Measurements from ENCODE around the gene RAPGEF4. TPM values are rescaled to one million over a fixed set of nuclear protein-coding genes. Genes with fewer than 3 reads are reported as not detected.

The RAPGEF4 gene
- total RNA-seq, 1 experiment from 2014 or later, result 2.2 TPM

DNA sequence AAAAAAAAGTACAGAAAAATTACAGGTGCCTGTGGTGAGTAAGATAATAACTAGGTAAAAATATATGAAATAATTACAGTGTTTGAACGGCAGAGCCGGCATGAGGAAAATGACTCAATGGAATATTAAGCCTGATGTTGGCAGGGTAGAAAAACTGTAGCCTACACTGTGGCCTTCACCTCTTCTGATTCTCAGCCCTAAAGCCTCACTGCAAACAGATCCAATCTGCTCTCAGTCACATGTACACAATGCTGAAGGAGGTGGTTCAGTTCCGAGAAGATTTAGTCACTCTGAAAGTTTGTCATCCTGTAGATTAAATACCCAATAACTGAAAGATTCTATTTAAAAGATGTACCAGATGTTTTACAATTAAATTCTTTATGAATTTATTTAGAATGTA, 273.1 kb downstream of the RAPGEF4 start (continued):
- TF ChIP-seq, protein P1, sequence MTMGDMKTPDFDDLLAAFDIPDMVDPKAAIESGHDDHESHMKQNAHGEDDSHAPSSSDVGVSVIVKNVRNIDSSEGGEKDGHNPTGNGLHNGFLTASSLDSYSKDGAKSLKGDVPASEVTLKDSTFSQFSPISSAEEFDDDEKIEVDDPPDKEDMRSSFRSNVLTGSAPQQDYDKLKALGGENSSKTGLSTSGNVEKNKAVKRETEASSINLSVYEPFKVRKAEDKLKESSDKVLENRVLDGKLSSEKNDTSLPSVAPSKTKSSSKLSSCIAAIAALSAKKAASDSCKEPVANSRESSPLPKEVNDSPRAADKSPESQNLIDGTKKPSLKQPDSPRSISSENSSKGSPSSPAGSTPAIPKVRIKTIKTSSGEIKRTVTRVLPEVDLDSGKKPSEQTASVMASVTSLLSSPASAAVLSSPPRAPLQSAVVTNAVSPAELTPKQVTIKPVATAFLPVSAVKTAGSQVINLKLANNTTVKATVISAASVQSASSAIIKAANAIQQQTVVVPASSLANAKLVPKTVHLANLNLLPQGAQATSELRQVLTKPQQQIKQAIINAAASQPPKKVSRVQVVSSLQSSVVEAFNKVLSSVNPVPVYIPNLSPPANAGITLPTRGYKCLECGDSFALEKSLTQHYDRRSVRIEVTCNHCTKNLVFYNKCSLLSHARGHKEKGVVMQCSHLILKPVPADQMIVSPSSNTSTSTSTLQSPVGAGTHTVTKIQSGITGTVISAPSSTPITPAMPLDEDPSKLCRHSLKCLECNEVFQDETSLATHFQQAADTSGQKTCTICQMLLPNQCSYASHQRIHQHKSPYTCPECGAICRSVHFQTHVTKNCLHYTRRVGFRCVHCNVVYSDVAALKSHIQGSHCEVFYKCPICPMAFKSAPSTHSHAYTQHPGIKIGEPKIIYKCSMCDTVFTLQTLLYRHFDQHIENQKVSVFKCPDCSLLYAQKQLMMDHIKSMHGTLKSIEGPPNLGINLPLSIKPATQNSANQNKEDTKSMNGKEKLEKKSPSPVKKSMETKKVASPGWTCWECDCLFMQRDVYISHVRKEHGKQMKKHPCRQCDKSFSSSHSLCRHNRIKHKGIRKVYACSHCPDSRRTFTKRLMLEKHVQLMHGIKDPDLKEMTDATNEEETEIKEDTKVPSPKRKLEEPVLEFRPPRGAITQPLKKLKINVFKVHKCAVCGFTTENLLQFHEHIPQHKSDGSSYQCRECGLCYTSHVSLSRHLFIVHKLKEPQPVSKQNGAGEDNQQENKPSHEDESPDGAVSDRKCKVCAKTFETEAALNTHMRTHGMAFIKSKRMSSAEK (CRISPR knock-in tag; IDR thresholded peaks at IDR 0.05; ENCODE audit: borderline replicate concordance), result no peak
- TF ChIP-seq ZNF263 (CRISPR knock-in tag; IDR thresholded peaks at IDR 0.05; ENCODE audit: low read depth), result no peak

DNA sequence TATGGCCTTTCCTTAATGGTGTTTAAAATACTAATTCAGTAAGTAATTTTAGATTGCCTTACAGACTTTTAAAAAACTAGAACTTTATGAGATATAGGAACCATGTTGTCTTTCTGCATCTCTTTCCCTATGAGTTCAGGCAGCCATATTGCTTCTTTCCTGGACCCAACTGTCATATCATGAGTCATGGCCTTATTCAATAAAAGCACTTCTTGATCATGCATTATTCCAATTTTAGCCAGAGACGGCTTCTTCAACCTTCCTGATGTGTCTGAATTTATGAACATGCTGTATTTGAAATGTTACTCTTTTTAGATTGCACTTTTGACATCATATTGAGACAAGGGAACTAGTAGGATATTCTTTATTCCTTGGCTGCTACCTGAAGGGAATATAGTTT, 274.6 kb downstream of the RAPGEF4 start:
- H3K4me1 Mint-ChIP-seq, result 0 out of 2 replicates have a peak, but pooled peaks cover 3% of the 10 kb centered on the region
- H3K27me3 Mint-ChIP-seq (ENCODE audit: low read depth), result no peaks in the 10 kb centered on the region
- no peaks in the 10 kb centered on the region for H3K9me3 Mint-ChIP-seq
- H3K4me3 Mint-ChIP-seq, result no peak overlapping the region
- DNase-seq (ENCODE audit: low spot score) (no peak), ATAC-seq (no peak)
- TF ChIP-seq FOXJ3 (CRISPR knock-in tag; IDR thresholded peaks at IDR 0.05; ENCODE audit: borderline replicate concordance), result no peak
- no peak for TF ChIP-seq PRDM15 (CRISPR knock-in tag; IDR thresholded peaks at IDR 0.05)
- TF ChIP-seq ZNF317 (CRISPR knock-in tag; IDR thresholded peaks at IDR 0.05; ENCODE audit: borderline replicate concordance, low read depth), result no peak
- TF ChIP-seq PREB (CRISPR knock-in tag; IDR thresholded peaks at IDR 0.05; ENCODE audit: borderline replicate concordance), result no peak
- TF ChIP-seq PRRX2 (CRISPR knock-in tag; IDR thresholded peaks at IDR 0.05), result no peak
- TF ChIP-seq, protein P2, sequence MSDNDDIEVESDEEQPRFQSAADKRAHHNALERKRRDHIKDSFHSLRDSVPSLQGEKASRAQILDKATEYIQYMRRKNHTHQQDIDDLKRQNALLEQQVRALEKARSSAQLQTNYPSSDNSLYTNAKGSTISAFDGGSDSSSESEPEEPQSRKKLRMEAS (CRISPR knock-in tag; IDR thresholded peaks at IDR 0.05), result no peak
- TF ChIP-seq, protein P3, sequence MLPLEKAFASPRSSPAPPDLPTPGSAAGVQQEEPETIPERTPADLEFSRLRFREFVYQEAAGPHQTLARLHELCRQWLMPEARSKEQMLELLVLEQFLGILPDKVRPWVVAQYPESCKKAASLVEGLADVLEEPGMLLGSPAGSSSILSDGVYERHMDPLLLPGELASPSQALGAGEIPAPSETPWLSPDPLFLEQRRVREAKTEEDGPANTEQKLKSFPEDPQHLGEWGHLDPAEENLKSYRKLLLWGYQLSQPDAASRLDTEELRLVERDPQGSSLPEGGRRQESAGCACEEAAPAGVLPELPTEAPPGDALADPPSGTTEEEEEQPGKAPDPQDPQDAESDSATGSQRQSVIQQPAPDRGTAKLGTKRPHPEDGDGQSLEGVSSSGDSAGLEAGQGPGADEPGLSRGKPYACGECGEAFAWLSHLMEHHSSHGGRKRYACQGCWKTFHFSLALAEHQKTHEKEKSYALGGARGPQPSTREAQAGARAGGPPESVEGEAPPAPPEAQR (CRISPR knock-in tag; IDR thresholded peaks at IDR 0.05), result no peak
- no peak for TF ChIP-seq ESRRA (CRISPR knock-in tag; IDR thresholded peaks at IDR 0.05; ENCODE audit: borderline replicate concordance)
- TF ChIP-seq NFYB (CRISPR knock-in tag; conservative IDR thresholded peaks at IDR 0.05; ENCODE audit: low read depth), result no peak
- no peak for TF ChIP-seq ZNF416 (CRISPR knock-in tag; IDR thresholded peaks at IDR 0.05)
- TF ChIP-seq, protein P4, sequence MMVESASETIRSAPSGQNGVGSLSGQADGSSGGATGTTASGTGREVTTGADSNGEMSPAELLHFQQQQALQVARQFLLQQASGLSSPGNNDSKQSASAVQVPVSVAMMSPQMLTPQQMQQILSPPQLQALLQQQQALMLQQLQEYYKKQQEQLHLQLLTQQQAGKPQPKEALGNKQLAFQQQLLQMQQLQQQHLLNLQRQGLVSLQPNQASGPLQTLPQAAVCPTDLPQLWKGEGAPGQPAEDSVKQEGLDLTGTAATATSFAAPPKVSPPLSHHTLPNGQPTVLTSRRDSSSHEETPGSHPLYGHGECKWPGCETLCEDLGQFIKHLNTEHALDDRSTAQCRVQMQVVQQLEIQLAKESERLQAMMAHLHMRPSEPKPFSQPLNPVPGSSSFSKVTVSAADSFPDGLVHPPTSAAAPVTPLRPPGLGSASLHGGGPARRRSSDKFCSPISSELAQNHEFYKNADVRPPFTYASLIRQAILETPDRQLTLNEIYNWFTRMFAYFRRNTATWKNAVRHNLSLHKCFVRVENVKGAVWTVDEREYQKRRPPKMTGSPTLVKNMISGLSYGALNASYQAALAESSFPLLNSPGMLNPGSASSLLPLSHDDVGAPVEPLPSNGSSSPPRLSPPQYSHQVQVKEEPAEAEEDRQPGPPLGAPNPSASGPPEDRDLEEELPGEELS (CRISPR knock-in tag; IDR thresholded peaks at IDR 0.05), result no peak
- TF ChIP-seq IRF2 (CRISPR knock-in tag; IDR thresholded peaks at IDR 0.05; ENCODE audit: borderline replicate concordance, low read depth), result no peak
- TF ChIP-seq, protein P5, sequence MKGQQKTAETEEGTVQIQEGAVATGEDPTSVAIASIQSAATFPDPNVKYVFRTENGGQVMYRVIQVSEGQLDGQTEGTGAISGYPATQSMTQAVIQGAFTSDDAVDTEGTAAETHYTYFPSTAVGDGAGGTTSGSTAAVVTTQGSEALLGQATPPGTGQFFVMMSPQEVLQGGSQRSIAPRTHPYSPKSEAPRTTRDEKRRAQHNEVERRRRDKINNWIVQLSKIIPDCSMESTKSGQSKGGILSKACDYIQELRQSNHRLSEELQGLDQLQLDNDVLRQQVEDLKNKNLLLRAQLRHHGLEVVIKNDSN (CRISPR knock-in tag; IDR thresholded peaks at IDR 0.05), result no peak
- no peak for TF ChIP-seq ETV6 (CRISPR knock-in tag; IDR thresholded peaks at IDR 0.05)
- TF ChIP-seq ZNF423 (CRISPR knock-in tag; IDR thresholded peaks at IDR 0.05), result no peak
- CTCF ChIA-PET, result no interaction called here
- H3K36me3 Mint-ChIP-seq, result no peaks in the 10 kb centered on the region
- no peak overlapping the region for H3K27ac Mint-ChIP-seq
- POLR2A ChIA-PET, result no interaction called here
